Type B pancreatic cell (in vitro differentiated cells): ENCODE measurements around the gene TRIM71. TPM values are rescaled to one million over a fixed set of nuclear protein-coding genes. Genes with fewer than 3 reads are reported as not detected.
"Not testable (repeated sequence)": the region's sequence is repeated elsewhere in the genome, so short reads cannot be mapped to it uniquely, and the experiment has no call there.

Experiments
- DNase-seq: peaks from one replicate; pipeline ENCODE4 v3.0.0; 2021; ENCODE audit warnings: mixed read lengths; ENCODE audit not compliant: unreplicated experiment; ENCODE audit errors: extremely low spot score
- H3K27ac Mint-ChIP-seq: 2 replicates; pipeline ENCODE4 v1.8.0; 2021; ENCODE audit warnings: mild to moderate bottlenecking, mixed read lengths
- H3K27me3 Mint-ChIP-seq: 2 replicates; pipeline ENCODE4 v1.8.0; 2021; ENCODE audit warnings: mixed read lengths
- H3K36me3 Mint-ChIP-seq: 2 replicates; pipeline ENCODE4 v1.8.0; 2021; ENCODE audit warnings: mixed read lengths
- H3K4me1 Mint-ChIP-seq: one replicate; pipeline ENCODE4 v1.8.0; 2021; ENCODE audit warnings: mixed read lengths; ENCODE audit not compliant: unreplicated experiment
- H3K4me3 Mint-ChIP-seq: 2 replicates; pipeline ENCODE4 v1.8.0; 2021; ENCODE audit warnings: mild to moderate bottlenecking, mixed read lengths
- H3K9me3 Mint-ChIP-seq: 2 replicates; pipeline ENCODE4 v1.8.0; 2021; ENCODE audit warnings: mixed read lengths
- total RNA-seq: library from RNA; stranded (reverse); gene quantifications from 2 replicates; pipeline ENCODE4 v1.2.1, GENCODE V29; 2021; ENCODE audit warnings: low replicate concordance
- TF ChIP-seq, protein P1 (sequence below): fragments of 200-600 bp; sonication (generic); conservative IDR thresholded peaks from 2 replicates; pipeline ENCODE4 v1.5.0; 2021; ENCODE audit warnings: antibody characterized with exemption, mild to moderate bottlenecking

The TRIM71 gene
- total RNA-seq, 1 donor from 2014 or later, result 26.5 TPM

DNA sequence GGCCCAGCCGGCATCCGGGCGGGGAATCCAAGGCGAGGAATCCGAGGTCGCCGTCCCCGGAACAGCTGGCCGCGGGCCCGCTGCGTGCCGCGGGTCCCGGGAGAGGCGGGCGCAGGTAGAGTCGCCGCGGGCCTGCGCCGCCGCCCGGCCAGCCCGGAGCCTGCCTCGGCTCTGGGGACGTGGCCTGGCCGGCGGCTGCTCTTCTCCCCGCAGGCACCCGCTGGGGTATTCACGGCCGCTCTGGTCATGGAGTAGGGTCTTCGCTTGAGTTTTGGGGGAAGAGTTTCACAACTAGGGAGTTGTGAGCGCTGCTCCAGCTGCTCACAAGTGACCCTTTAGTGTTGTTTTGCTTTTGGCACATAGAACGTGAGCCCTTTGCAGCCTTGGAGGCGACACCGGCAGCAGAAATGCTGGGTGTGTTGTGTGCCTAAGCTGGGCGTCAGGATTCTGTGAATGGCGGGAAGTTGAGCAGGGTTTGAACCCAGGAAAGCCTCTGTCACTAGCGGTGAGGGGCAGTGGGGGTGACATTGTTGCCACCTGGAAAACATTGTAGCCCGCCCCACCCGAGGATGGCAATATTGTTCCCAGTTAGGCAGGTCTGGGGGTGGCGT lies 4.0 kb downstream of the TRIM71 start:
- no peak for DNase-seq
- H3K4me1 Mint-ChIP-seq, result peaks cover 38% of the 10 kb centered on the region

DNA sequence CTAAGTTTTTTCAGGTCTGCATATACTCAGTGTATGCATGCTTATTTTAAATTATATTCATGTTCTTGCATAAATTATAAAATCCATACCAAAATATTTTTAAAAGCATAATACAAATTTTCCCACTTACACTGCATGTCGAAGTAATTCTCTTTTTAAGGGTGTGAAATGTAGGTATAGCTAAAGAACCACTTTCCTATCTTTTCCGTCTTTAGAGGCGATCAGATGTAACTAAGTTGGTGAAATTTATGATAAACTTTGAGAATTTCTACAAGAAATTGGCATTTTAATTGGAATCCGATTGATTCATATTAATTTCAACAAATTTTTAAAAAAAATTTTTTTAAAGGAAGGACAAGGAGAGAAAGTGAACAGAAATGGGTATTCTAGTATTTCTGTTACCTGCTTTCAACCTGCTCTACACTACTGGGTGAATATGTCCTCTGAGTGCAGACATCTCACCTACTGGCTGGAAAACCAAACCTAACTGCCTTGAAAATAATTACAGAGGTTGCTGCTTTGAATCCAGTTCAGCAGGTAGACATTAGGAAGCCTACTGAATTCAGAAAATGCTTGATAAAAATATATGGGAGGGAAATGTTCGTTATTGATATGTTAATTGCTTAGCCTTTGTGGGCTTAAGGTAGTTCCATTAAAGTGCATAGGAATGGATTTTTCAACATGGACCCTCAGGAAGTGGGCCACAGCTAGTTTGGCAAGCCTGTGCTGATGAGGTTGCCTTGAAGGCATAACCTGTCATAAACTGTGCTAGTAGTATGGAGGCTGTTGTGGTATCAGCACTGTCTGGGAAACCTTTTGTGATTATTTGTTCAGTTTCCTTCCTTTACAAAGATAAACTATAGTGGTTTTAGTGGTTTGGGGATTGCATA lies 5.1 kb downstream of the TRIM71 start:
- peak overlapping the region; percentile 91 for H3K4me3 Mint-ChIP-seq
- H3K4me1 Mint-ChIP-seq, result peaks cover 49% of the 10 kb centered on the region
- TF ChIP-seq, protein P1, sequence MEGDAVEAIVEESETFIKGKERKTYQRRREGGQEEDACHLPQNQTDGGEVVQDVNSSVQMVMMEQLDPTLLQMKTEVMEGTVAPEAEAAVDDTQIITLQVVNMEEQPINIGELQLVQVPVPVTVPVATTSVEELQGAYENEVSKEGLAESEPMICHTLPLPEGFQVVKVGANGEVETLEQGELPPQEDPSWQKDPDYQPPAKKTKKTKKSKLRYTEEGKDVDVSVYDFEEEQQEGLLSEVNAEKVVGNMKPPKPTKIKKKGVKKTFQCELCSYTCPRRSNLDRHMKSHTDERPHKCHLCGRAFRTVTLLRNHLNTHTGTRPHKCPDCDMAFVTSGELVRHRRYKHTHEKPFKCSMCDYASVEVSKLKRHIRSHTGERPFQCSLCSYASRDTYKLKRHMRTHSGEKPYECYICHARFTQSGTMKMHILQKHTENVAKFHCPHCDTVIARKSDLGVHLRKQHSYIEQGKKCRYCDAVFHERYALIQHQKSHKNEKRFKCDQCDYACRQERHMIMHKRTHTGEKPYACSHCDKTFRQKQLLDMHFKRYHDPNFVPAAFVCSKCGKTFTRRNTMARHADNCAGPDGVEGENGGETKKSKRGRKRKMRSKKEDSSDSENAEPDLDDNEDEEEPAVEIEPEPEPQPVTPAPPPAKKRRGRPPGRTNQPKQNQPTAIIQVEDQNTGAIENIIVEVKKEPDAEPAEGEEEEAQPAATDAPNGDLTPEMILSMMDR, result no peak
- no peak for DNase-seq
- peaks cover 21% of the 10 kb centered on the region for H3K36me3 Mint-ChIP-seq
- peak overlapping the region; percentile 73 for H3K27ac Mint-ChIP-seq
- H3K27me3 Mint-ChIP-seq, result peaks cover 27% of the 10 kb centered on the region
- H3K9me3 Mint-ChIP-seq, result no peaks in the 10 kb centered on the region

More for the DNA sequence above, 4.0 kb downstream of the TRIM71 start:
- peaks cover 17% of the 10 kb centered on the region for H3K36me3 Mint-ChIP-seq
- TF ChIP-seq, protein P1, result peak; percentile 23
- H3K4me3 Mint-ChIP-seq, result peak overlapping the region; percentile 95
- no peaks in the 10 kb centered on the region for H3K9me3 Mint-ChIP-seq
- peak overlapping the region; percentile 73 for H3K27ac Mint-ChIP-seq
- peaks cover 29% of the 10 kb centered on the region for H3K27me3 Mint-ChIP-seq

DNA sequence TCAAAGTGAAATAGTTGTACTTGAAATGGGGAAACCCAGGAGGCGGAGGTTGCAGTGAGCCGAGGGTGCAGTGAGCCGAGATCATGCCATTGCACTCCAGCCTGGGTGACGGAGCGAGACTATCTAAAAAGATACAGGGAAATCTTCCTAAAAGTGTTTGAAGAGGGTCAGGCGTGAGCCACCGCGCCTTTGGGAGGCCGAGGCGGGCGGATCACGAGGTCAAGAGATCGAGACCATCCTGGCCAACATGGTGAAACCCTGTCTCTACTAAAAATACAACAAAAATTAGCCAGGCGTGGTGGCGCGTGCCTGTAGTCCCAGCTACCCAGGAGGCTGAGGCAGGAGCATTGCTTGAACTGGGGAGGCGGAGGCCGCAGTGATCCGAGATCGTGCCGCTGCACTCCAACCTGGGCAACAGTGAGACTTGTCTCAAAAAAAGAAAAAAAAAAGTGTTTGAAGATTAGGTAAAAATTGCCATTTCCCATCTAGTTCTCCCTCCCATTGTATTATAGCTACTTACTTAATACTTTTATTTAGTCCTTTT lies 5.9 kb downstream of the TRIM71 start:
- peaks cover 52% of the 10 kb centered on the region for H3K4me1 Mint-ChIP-seq
- H3K27me3 Mint-ChIP-seq, result peaks cover 25% of the 10 kb centered on the region
- peak overlapping the region; percentile 67 for H3K4me3 Mint-ChIP-seq
- not testable (repeated sequence) for H3K9me3 Mint-ChIP-seq, DNase-seq
- H3K27ac Mint-ChIP-seq, result peak overlapping the region; percentile 73
- peaks cover 23% of the 10 kb centered on the region for H3K36me3 Mint-ChIP-seq

DNA sequence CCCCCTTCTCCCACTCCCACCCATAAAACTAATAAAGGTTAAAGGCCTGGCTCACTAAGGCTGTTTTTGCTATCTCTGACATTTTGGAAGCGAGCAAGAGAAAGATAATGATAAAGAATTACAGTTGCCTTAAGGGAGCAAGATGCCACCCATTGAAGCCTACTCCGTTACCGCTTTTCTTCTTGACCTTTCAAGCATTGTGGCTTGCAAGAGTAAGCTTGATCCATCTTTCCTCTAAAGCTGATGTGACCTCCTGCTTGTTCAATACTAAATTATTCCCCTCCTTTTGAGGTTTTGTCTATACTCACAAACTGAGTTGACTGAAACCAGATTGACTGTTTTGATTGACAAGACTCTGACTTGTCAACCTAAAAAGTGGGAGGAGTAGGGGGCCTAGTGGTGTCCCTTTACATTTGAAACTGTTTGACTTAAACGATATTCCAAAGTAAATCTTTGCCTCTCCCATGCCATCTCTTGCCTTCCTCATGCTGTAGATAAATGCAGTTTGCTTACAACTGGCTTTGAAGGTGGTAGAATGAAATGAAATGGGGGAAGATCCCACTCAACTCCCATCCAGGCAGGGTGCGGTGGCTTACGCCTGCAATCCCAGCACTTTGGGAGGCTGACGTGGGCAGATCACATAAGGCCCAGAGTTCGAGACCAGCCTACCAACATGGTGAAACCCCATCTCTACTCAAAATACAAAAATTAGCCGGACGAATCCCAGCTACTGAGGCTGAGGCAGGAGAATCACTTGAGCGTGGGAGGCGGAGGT lies 8.0 kb downstream of the TRIM71 start:
- Mint-ChIP-seq H3K4me3 (no peak overlapping the region), H3K4me1 (peaks cover 43% of the 10 kb centered on the region), H3K36me3 (peaks cover 11% of the 10 kb centered on the region), H3K27ac (no peak overlapping the region), H3K27me3 (peaks cover 7% of the 10 kb centered on the region), H3K9me3 (no peaks in the 10 kb centered on the region)
- no peak for DNase-seq
- TF ChIP-seq, protein P1, result no peak

DNA sequence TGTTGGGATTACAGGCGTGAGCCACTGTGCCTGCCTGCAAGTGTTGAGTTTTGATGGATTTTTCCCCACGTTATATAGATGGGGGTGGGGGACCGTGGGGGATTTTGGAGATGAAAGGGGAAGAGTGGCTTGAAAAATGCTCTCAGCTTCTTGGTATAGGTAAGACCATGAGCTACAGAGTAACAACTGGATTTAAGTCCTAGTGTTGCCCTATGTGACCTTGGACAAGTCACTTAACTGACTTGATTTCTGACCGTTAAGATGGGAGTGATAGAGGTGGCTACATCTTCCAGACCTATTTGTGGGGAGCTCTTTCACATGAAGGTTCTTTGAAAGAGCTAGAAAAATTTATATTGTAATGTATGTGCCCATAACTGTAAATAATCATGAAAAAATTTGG lies 13.3 kb downstream of the TRIM71 start:
- peaks cover 14% of the 10 kb centered on the region for H3K36me3 Mint-ChIP-seq

More for the DNA sequence above, 13.3 kb downstream of the TRIM71 start:
- TF ChIP-seq, protein P1, result no peak
- Mint-ChIP-seq H3K9me3 (no peaks in the 10 kb centered on the region), H3K27me3 (no peaks in the 10 kb centered on the region), H3K27ac (no peak overlapping the region), H3K4me3 (no peak overlapping the region), H3K4me1 (peaks cover 42% of the 10 kb centered on the region)
- DNase-seq, result no peak
